Heart left ventricle (tissue), 13 donors: ENCODE data around the gene MEFV.

ENCODE experiments used
- CTCF ChIP-seq, 12 donors: fragments of 200-600 bp; sonication (generic) in 4 of 12; IDR thresholded peaks; one replicate each; pipeline versions ENCODE4 v1.5.0 to v1.8.0; 2018 to 2022; ENCODE audit warnings: antibody characterized with exemption in 12 of 12, mild to moderate bottlenecking in 5 of 12
- POLR2A ChIP-seq, 2 donors: fragments of 450-650 bp; IDR thresholded peaks; one replicate each; pipeline ENCODE4 v1.6.1; 2017; ENCODE audit warnings: antibody characterized with exemption in 2 of 2, mild to moderate bottlenecking in 2 of 2, moderate library complexity in 2 of 2
- donor health status: ischemic (EF 13 %, LVEDD 7.1; RV severe dilation, severe dysfunction).
- donor health status: DM: no; HTN: yes; CAD: no.
- donor health status: DM: no; HTN: no; CAD: no.
- donor health status: ischemic (EF 25% LVEDD 6.9; RV normal size, moderate dysfunction).
- donor health status: ischemic (EF 25% LVEDD 5.7; RV mildly dilated, moderate dysfunction).
- donor health status: ischemic (EF 35%, LVEDD 5.7; RV mildly dilated, moderate dysfunction).
- donor health status: nonischemic (EF 11% LVEDD 7.7; RV severe dilation, severe dysfunction).
- donor health status: DM: yes; HTN: yes; CAD: no.
- donor health status: PGD.
- donor health status: ischemic (EF 29% LVEDD 5.4; RV normal size, mild dysfunction).
- donor health status: nonischemic (EF 23%, LVEDD 6.1; RV moderate dilation, normal function).

GRCh38 chr16:3276679-3277078 is 20.2 kb upstream of the MEFV start:
- TF ChIP-seq CTCF (IDR thresholded peaks at IDR 0.05) (no peak), POLR2A (IDR thresholded peaks at IDR 0.05) (no peak)
